ENCODE data around the gene LENEP.

LENEP gene

GRCh38 chr1:154993572-154994268 is at the start of gene LENEP:
Gene LENEP, plus strand, starts transcription at chr1:154993586. Its CDS starts 22 bp downstream, at chr1:154993608.
- no peak for DNase-seq

GRCh38 chr1:154943649-154944400 is 49.6 kb upstream of the LENEP start:
- DNase-seq, result peak; percentile 60

GRCh38 chr1:154944401-154945159 is 48.8 kb upstream of the LENEP start:
- no peak for DNase-seq

- no peak for DNase-seq
Measured at GRCh38 chr1:154945160-154945961, 48.0 kb upstream of the LENEP start.

- DNase-seq, result no peak
Measured at GRCh38 chr1:154945962-154946850, 47.2 kb upstream of the LENEP start.

GRCh38 chr1:154948079-154948478 is 45.3 kb upstream of the LENEP start:
- no peak for DNase-seq

GRCh38 chr1:154951901-154952657 is 41.3 kb upstream of the LENEP start:
- DNase-seq, result peak; percentile 79

GRCh38 chr1:154952664-154953063 is 40.7 kb upstream of the LENEP start:
- no peak for DNase-seq

GRCh38 chr1:154953611-154954038 is 39.8 kb upstream of the LENEP start:
- no peak for DNase-seq

GRCh38 chr1:154954541-154954940 is 38.8 kb upstream of the LENEP start:
- no peak for DNase-seq

- DNase-seq, result peak; percentile 83
Measured at GRCh38 chr1:154955039-154955717, 38.2 kb upstream of the LENEP start.

GRCh38 chr1:154955718-154956543 is 37.5 kb upstream of the LENEP start, which contains the start of gene PBXIP1:
Gene PBXIP1, minus strand, starts transcription at chr1:154956099. Its CDS starts 2,378 bp downstream, at chr1:154953721.
- DNase-seq, result peak; percentile 82

GRCh38 chr1:154956544-154956941 is 36.8 kb upstream of the LENEP start:
- DNase-seq, result no peak

- DNase-seq, result no peak
Measured at GRCh38 chr1:154957091-154957657, 36.2 kb upstream of the LENEP start.

- DNase-seq, result no peak
Measured at GRCh38 chr1:154958036-154958435, 35.4 kb upstream of the LENEP start.

- DNase-seq, result no peak
Measured at GRCh38 chr1:154958681-154959425, 34.5 kb upstream of the LENEP start.

- DNase-seq, result no peak
Measured at GRCh38 chr1:154959426-154959780, 34.0 kb upstream of the LENEP start.
